NCI-H2081 (cell line): Measurements from ENCODE around the gene DUSP7.

Source experiments
- DNase-seq, 2 experiments: peaks; one replicate each; lab custom pipeline; 2025; lab: John Stamatoyannopoulos, UW

The DUSP7 gene, protein sequence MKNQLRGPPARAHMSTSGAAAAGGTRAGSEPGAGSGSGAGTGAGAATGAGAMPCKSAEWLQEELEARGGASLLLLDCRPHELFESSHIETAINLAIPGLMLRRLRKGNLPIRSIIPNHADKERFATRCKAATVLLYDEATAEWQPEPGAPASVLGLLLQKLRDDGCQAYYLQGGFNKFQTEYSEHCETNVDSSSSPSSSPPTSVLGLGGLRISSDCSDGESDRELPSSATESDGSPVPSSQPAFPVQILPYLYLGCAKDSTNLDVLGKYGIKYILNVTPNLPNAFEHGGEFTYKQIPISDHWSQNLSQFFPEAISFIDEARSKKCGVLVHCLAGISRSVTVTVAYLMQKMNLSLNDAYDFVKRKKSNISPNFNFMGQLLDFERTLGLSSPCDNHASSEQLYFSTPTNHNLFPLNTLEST

DNA sequence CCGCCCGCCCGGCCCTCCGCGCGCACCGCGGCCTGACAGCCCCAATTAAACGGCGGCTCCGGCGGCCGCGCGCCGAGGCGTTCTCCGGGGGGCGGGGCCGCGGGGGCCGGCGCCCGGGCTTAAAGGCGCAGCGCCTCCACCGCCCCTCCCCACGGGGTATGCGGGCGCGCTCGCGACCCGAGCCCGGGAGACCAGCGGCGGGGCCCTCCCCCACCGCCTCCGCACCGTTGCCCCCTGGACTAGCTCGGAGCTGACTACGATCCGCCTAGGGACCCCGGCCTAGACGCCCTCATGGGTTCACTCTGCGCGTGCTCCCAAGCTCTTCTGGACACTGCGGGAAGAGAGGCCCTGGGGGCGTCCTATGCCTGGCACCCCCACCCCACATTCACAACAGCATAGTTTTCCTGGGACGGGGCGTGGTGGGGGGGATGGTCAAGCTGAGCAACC lies at the start of gene DUSP7:
DUSP7 (minus strand) TSS at position 51 of the 447 bp plus-strand sequence. CDS start 205 bp downstream, outside the sequence.
- DNase-seq: peak; percentile 64 to 72

DNA sequence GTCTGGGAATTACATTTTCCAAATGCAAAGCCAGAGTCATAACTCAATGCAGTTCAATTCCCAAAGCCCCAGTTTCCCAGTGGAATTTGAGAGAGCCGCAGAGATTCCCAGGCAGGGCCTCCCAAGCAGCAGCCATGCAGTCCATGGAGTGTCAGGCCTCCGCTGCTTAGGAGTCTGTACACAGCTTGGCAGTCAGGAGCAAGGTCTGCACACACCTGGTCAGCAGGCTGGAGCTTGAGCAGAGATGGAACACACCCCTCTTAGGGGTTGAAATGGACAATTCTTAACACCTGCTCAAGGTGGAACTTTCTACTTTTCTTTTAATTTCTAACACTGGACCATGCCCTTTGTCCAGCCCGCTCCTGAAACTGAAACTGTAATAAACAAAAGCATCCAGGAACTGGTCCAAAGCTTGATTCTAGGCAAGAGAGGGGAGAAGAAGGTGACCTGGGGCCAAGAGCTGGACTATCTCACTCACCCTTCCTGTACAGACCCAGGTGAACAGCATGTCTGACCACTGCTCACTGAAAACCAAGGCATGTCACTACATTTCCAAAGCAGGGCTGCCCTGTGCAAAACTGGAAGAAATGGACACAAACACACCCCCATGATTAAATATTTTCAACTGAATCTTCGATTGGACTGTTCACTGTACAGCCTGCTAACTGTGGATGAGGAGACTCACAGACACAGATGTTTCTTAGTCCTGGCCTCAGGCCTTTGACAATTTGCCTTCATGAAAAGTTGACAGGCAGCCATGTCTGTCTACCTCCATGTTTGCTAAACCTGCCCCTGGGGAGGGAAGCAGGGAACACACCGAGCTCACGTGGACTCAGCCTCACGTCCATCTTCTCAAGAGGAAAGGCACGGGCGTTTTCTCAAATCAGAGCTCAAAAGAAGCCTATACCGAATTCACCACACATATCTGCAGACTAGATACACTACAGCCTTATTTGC lies 48.6 kb upstream of the DUSP7 start:
- no peak for DNase-seq

DNA sequence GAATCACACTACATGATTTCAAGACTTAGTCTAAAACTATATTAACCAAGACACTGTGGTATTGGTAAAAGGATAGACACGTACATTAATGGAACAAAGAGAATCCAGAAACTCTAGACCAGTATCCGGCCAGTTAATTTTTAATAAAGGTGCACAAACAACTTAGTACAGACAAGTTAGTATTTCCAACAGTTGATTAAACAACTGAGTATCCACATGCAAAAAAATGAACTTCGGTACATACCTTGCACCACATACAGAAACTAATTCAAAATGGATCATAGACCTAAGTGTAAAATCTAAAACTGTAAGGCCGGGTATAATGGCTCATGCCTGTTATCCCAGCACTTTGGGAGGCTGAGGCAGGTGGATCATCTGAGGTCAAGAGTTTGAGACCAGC lies 46.6 kb upstream of the DUSP7 start:
- DNase-seq: no peak

DNA sequence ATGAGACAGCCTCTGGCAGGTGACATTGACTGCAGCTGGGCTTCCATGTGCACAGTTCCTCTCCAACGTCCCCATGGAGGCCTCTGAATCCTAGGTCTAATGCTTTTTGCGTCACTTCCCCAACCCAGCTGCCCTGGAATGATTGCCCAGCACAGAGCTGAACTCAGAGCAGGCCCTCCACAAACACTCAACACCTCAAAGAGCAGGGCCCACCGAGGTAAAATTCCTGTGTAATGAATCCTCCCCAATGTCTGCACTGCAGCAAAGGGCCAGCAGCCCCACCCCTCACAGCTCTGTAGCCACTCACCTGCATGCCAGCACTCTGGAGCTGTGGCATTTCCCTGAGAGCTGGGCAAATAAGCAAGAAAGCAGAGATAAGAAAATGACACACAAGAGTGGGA lies 42.6 kb upstream of the DUSP7 start:
- DNase-seq: no peak

DNA sequence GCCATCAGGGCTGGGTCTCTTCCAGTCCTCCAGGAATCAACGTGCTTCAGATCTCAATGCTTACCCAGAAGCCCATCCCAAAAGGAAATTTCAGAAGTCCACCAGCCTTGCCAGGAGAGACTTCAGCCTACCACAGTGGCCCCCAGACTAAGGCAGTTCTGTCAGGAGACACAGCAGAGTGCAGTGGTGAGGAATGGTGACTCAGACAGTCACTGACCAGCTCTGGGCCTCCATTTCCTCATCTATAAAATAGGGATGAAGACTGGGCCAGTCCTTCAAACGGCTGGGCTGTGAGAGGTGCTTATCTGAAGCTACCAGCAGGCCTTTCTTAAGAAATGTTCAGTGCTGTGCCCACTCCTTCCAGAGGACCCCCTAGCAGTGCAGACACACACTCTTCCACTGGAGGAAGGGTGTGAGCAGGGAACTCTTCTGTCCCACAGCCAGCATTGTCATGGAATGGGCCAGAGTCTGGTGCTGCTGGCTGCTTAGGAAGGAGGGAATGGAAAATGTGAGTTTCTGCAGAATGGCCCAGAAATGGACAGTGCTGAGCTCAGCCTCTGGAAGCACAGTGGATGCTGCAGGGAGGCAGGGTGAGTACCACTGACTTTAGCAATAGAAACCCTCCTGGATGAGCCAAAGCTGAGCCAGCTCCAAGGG lies 41.6 kb upstream of the DUSP7 start:
- no peak for DNase-seq

DNA sequence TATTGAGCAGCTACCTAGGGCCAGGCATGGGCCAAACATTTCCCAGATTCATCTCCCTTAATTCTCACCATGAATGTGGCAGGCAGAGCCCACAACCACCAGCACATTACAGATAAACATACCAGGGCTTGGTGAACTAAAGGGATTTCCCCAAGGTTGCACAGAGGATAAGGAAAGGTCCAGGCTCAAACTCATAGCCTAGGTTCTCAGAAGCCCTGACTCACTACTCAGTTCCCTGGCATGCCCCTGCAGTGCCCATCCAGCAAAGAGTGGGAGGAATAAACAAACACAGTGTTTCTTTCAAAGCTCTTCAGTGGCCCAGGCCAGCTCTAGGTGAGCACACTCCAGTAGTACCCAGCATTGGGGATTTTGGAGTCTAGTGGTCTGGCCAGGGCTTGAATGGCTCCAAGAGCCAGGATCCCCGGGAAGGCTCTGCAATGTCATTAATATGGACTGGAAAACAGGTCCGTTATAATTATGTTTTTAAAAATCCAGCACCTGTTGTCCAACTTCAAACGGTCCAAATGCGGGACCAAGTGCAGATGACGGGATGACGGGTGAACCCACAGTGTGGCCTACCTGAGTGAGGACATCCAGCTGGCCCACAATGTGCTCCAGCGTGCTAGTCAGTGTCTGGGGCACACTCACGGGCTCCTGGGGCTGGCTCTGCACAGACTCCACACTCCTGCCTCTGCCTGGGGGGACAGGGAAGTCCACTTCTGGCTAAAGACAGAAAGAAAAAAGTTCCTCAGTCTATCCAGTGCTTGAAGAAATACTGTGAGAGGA lies 39.8 kb upstream of the DUSP7 start:
- no peak for DNase-seq

DNA sequence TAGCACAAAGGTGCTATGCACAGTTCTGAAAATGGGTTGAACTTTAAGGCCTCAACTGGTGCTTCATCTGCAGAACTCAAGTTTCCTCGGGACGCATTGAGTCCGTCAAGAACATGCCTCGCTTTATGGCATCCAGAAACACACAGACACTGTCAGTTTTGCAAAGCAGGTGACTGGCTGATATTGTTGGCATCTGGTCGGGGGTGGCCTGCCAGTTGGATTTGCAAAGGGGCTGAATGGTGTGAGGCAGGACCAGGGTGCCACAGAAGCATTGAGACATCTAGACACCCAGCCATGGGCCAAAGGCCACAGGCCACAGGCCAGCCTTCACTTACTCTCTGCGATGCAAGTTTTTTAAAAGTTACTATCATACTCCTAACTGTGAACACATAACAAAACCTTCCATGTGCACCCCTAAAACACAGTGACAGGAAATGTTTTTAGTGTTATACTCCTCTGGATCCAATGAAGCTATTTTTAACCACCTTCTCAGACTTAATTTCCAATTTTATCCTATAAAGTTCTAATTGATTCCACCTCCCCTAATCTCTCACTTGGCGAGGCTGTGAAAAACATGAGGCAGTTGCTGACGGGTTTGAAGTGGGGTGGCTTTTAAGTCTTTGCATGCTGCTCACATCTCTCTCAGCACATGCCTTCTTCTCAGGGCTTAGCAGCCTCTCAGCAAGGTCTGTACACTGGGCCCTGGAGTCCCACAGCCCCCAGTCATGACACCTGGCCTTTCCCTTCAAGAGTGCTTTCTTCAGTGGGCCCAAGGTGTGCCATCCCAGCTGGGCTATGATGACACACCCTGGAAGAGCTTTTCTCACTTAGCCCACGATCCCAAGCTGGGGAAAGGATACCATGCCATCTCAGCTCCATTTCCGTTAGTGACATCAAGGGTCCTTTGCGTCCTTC lies 38.5 kb upstream of the DUSP7 start:
- no peak for DNase-seq

DNA sequence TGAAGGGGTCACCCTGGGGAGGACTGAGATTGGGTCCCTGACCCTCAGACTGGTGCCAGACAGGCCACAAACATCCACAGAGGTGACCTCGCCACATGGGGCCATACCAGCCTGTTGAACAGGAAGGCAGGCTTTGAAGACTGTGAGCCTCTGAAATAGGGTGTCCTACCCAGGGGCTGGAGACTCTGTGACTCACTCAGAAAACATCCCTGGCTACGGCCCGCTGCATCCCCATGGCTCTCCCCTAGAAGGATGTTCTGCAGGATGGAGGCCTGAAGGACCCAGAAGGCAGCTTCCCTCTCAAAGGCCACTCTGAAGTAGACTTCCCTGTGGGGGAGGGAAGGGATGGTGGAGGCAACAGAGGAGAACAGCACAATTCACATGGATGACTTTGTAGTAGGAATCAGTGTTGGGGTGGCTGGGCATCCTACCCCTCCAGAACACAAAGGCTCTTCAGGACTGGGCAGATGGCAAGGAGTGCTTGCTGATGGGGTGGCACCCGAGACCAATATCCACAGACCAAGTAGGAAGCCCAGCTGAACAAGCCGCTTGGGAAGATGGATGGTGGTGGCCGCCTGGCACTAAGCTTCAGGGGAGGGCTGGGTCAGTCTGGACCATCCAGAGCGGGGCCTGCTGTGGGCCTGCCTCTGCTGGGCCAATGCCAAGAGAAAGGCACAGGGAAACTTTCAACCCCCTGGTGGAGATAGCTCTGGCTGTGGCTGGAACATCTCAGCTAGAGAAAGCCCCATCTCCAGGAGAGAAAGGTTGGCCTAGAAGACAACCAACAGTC lies 37.6 kb upstream of the DUSP7 start:
- no peak for DNase-seq

DNA sequence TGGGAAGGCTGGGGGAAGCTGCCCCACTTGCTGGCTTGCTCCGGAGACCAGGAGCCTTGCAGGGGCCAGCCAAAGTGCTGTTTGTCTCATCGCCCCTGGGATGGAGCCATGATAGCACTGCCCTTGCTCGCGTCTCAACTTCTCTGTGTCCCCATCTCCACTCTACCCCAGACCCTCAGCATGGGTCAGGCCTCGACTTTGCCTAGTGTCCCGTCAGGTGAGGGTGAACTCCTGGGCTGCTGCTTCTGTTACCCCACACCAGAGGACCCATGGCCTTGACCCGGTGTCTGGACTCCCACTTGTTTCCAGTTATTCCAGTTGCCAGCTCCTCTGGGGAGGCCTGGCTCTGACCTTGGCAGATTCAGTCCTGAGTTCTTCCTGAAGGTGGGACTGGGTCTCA lies 36.5 kb upstream of the DUSP7 start:
- no peak for DNase-seq

DNA sequence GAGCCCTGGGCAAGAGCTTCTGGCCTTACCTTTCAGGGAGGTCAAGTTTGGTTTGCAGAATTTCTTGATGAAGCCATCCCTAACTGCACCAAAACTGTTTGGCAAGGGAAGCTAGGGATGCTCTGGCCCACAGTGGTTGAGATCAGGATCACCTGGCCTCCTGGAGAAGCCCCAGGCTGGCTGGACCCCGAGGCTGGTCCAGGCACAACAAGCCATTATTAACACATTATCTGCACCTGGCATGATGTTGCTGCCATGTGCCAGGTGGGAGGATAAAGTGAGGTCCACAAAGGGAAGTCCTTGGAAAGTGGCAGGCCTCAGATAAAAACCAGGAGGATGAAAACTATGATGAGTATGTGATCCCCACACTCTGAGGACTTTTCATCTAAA lies 35.9 kb upstream of the DUSP7 start:
- no peak for DNase-seq

DNA sequence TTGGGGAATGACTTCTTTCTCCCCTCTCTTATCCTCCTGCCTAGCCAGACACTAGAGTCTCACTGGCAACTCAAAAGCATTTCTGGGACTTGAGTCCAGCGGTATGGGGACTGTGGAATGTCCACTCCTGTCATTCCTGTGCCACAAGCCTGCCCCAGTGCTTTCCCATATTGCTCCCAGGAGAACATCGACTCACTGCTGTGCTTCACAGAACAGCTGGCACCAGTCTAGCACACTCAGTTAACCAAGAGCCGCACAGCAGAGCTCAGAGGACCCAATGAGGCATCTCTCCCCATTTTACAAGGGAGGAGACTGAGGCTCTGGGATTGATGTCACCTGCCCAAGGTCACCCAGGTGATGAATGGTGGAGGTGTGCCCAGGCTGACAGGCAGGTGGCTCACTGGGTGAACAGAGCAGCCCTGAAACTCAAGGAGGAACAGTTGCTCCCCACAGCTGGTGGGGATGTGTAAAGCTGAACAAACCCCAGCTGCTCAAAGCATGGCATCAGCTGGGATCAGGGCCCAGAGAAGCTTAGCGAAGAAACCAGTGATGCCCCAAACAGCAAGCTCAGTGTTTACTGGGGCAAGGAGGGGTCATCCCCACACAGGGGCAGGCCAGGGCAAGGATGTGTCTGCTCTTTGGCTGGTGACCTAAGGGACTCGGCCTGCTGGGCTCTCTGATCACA lies 35.4 kb upstream of the DUSP7 start:
- DNase-seq: no peak

DNA sequence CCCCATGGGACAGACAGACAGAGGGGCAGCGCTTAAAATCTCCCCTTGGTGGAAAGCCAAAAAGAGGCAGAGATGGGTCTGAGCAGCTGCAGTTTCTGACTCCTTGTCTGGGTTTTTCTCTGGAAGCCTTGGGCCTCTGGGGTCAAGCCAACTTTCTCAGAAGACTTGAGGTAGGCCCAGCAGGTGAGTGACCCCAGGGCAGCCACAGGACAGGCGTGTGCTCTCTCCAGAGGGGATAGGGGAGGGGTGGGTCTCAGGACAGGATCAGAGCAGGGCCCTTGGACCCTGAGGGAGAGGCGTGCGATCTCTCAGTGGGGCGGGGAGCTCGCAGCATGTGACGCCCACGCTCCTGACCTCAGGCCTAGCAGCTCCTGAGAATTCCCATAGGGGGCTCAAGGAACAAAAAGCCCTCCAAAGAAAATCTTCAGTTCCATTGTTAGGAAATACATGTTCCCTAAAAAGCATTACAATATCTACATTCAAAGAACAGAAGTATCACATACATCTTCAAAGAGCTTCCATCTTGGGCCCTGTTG lies 34.6 kb upstream of the DUSP7 start:
- DNase-seq: no peak

DNA sequence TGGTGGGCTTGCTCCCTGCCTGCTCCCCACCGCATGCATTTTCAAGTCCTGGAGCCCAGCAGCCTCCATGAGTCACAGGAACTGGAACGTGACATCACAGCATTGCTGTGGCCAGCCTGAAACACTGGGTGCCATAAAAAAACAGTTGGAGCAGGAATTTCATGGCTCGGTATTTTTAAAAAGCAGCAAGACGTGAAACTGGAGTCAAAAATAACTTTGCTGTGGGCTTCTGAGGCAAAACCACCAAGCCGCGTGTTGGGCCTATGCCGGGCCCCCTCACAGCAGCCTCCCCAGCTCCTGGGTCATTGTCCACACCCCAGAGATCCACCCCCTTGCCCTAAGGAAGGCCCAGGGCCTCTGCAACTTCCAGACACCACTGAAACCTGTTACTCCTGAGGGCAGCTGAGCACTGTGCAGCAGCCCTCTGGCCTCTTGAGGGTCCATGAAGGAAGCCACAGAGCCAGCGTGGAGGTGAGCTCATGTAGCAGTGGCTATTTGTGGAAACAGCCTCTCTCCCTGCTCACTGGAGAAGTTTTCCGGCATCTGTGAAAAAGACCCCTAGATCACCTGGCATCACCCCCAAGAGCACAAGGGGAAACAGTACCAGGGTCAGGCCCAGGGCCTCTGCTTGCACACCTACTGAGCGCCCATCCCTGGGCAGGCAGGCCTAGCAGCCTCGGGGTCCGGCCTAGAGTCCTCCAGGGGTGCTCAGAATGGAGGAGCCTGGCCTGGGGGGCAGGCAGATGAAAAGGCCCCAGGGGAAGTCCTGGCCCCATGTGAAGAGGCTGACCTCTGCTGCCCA lies 34.0 kb upstream of the DUSP7 start:
- DNase-seq: no peak

DNA sequence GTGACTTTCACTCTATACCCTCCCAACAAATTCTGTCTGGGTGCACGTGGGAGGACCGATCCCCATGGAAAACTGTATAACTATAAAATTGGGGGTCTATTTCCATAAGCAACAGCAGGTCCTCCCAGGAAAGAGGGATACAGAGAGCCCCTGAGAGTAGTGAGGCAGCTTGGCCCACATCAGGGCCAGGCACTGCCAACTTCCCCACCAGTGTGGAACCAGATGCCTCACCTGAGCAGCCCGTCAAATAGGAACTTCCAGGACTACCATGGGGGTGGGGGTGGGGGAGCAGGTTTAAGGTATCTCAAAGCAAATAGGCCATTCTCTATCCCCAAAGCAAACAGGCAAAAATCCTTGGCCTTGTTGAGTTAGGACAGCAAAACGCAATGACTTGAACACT lies 33.3 kb upstream of the DUSP7 start:
- no peak for DNase-seq

DNA sequence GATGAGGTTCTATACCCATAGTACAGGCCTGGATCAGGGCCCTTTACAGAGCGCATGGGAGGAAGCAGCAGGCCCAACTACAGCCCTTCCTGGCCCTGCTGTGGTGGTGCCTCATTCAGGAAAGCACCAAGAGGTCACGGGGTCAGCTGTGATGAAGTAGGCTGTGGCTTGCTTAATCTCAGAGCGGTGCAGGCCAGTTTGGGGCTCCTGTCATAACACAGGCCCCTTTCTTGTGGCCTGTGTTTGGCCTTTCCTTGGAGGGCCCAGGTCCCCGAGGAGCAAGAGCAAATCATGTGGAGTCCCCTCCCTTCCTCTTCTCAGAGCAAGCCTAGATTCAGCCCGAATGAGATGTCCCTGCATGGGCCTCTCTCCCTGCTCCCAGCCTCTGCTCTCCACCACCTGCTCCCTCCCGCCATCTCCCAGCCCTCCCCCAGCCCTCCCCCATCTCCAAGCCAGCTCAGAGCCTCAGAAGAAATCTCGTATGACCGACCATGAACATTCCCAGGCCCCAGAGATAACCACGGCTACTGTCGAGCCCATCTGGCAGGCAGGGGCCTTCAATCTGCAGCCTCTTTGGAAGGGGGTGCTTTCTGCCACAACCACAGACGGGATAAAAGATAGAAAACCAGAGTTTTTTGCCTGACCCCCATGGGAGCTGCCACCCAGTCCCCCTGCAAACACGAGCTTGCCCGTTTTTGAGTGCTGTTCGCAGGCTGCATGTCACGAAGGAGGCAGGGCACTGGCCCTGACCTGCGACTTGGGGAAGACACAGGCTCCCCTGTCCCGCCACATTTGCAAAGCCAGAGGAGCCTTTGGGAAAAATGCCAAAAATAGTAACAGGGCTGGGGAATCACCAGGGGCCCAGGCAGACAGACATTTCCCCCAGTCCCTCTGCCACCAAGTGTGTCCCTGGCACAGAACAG lies 32.3 kb upstream of the DUSP7 start:
- DNase-seq: no peak

DNA sequence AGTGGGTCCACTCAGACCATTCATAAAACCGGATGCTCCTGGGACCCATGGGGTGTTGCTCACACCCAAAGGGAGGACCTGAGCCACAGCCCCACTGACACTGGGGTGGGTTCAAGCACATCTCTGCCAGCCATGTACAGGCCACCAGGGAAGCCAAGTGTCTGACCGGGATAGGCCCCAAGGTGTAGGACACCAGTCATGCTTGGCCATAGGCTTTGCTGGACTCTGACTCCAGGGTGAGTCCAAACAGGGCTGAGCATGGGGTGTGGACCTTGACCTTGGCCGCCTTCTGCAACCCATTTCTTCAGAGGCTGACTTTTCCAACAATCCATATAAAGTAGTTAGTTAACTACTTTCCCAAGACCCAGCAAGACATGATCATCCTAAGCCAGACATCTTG lies 31.4 kb upstream of the DUSP7 start:
- DNase-seq: no peak
